SU-DHL-6 (cell line): Measurements from ENCODE around the gene SEC31A.

ENCODE experiments used
- EZH2phosphoT487 ChIP-seq: fragments of 200-600 bp; sonication (generic), shearing (Covaris generic); conservative IDR thresholded peaks from 2 replicates; pipeline ENCODE4 v1.6.1; 2018; ENCODE audit warnings: mild to moderate bottlenecking, antibody characterized with exemption, low read length, moderate library complexity, mixed read lengths
- TF ChIP-seq, protein P1 (sequence below): fragments of 200-600 bp; sonication (generic); IDR thresholded peaks from one replicate; pipeline ENCODE4 v1.5.1; 2017; ENCODE audit warnings: antibody characterized with exemption, mild to moderate bottlenecking, low read length, moderate library complexity; ENCODE audit not compliant: insufficient read depth, poor library complexity, severe bottlenecking

GRCh38 chr4:82790060-82790660 lies 100.8 kb downstream of the SEC31A start:
- TF ChIP-seq, protein P1, sequence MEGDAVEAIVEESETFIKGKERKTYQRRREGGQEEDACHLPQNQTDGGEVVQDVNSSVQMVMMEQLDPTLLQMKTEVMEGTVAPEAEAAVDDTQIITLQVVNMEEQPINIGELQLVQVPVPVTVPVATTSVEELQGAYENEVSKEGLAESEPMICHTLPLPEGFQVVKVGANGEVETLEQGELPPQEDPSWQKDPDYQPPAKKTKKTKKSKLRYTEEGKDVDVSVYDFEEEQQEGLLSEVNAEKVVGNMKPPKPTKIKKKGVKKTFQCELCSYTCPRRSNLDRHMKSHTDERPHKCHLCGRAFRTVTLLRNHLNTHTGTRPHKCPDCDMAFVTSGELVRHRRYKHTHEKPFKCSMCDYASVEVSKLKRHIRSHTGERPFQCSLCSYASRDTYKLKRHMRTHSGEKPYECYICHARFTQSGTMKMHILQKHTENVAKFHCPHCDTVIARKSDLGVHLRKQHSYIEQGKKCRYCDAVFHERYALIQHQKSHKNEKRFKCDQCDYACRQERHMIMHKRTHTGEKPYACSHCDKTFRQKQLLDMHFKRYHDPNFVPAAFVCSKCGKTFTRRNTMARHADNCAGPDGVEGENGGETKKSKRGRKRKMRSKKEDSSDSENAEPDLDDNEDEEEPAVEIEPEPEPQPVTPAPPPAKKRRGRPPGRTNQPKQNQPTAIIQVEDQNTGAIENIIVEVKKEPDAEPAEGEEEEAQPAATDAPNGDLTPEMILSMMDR: no peak
- no peak for TF ChIP-seq EZH2phosphoT487
